Caki2 (cell line): ENCODE data around the gene CKLF. TPM values are rescaled to one million over a fixed set of nuclear protein-coding genes. Genes with fewer than 3 reads are reported as not detected.

Experiments
- DNase-seq: peaks from one replicate; pipeline ENCODE4 v3.0.0-alpha.2; 2015; ENCODE audit warnings: low read depth
- in situ Hi-C: cut with HindIII; loops from 2 replicates; pipeline ENCODE4 v1.10.0; 2016; ENCODE audit warnings: low sequenced_read_pairs, low pct_unique_long_range_greater_than_20kb, mixed read lengths
- total RNA-seq: library from RNA; depleted of rRNA; stranded (reverse); fragments of >200 nt; shearing (Covaris generic); gene quantifications from 2 replicates; pipeline ENCODE4 v1.2.3, GENCODE V29; 2014; ENCODE audit warnings: low replicate concordance

CKLF gene
- total RNA-seq, 1 experiment from 2014 or later = 128 TPM

- DNase-seq = no peak
- in situ Hi-C loops = no loop called here
These were observed 35.9 kb upstream of the CKLF start for GRCh38 chr16:66516509-66516807.

GRCh38 chr16:66516808-66517585 is 35.4 kb upstream of the CKLF start:
- in situ Hi-C loops = no loop called here
- peak; percentile 99 for DNase-seq

- no peak for DNase-seq
- in situ Hi-C loops = no loop called here
These were observed 34.7 kb upstream of the CKLF start for GRCh38 chr16:66517586-66518263.

GRCh38 chr16:66519482-66520373 is 32.6 kb upstream of the CKLF start:
- no peak for DNase-seq
- in situ Hi-C loops = no loop called here

- in situ Hi-C loops = no loop called here
- DNase-seq = no peak
These were observed 31.8 kb upstream of the CKLF start for GRCh38 chr16:66520406-66521170.

GRCh38 chr16:66521252-66521713 is 31.1 kb upstream of the CKLF start:
- no peak for DNase-seq
- in situ Hi-C loops = no loop called here

- peak; percentile 94 for DNase-seq
- in situ Hi-C loops = no loop called here
These were observed 30.2 kb upstream of the CKLF start for GRCh38 chr16:66521951-66522771.

- in situ Hi-C loops = no loop called here
- no peak for DNase-seq
These were observed 29.4 kb upstream of the CKLF start for GRCh38 chr16:66522816-66523590.

- in situ Hi-C loops = no loop called here
- no peak for DNase-seq
These were observed 28.5 kb upstream of the CKLF start for GRCh38 chr16:66523861-66524354.

GRCh38 chr16:66524601-66525164 is 27.7 kb upstream of the CKLF start:
- in situ Hi-C loops = no loop called here
- no peak for DNase-seq

- DNase-seq = no peak
- in situ Hi-C loops = no loop called here
These were observed 26.8 kb upstream of the CKLF start for GRCh38 chr16:66525396-66526180.

GRCh38 chr16:66528294-66528693 is 24.1 kb upstream of the CKLF start:
- DNase-seq = no peak
- in situ Hi-C loops = no loop called here

GRCh38 chr16:66529475-66529874 is 22.9 kb upstream of the CKLF start:
- no peak for DNase-seq
- in situ Hi-C loops = no loop called here

- no peak for DNase-seq
- in situ Hi-C loops = no loop called here
These were observed 18.0 kb upstream of the CKLF start for GRCh38 chr16:66534376-66534799.

- in situ Hi-C loops = no loop called here
- no peak for DNase-seq
These were observed 15.9 kb upstream of the CKLF start for GRCh38 chr16:66536525-66536924.

GRCh38 chr16:66537236-66537635 is 15.1 kb upstream of the CKLF start:
- no peak for DNase-seq
- in situ Hi-C loops = no loop called here
